CD14-positive monocyte (primary cell): ENCODE data around the gene MYCBP2. TPM values are rescaled to one million over a fixed set of nuclear protein-coding genes. Genes with fewer than 3 reads are reported as not detected.

ENCODE experiments used
- DNase-seq, 3 donors: peaks; one replicate each; pipeline ENCODE4 v3.0.0-alpha.2; 2011 to 2022
- H2AFZ ChIP-seq: 2 replicates; pipeline ENCODE4 v1.6.0; 2012; ENCODE audit warnings: mild to moderate bottlenecking, low read depth, low read length, inconsistent platforms; ENCODE audit not compliant: insufficient read depth, poor library complexity, severe bottlenecking
- H3K27ac ChIP-seq, 2 donors: 1 replicate in 1 of 2; 2 replicates in 1 of 2; pipeline ENCODE4 v1.5.1; 2012 to 2013; ENCODE audit warnings: low read length in 2 of 2, control low read depth in 1 of 2, inconsistent platforms in 1 of 2, low read depth in 1 of 2, mild to moderate bottlenecking in 1 of 2
- H3K27me3 ChIP-seq, 2 donors: one replicate each; pipeline versions ENCODE4 v1.6.0 to v1.6.1; 2011 to 2013; ENCODE audit warnings: low read length in 2 of 2; ENCODE audit not compliant: control insufficient read depth in 2 of 2, insufficient read depth in 2 of 2
- H3K36me3 ChIP-seq, 2 donors: replicated peaks in 1 of 2; 1 replicate in 1 of 2; 2 replicates in 1 of 2; pipeline versions ENCODE4 v1.5.1 to v1.6.1; 2012 to 2013; ENCODE audit warnings: low read length in 2 of 2, control low read depth in 1 of 2, inconsistent platforms in 1 of 2, mild to moderate bottlenecking in 1 of 2; ENCODE audit not compliant: insufficient read depth in 2 of 2, control insufficient read depth in 1 of 2
- H3K4me1 ChIP-seq, 2 donors: 1 replicate in 1 of 2; 2 replicates in 1 of 2; pipeline versions ENCODE4 v1.5.1 to v1.6.1; 2012 to 2013; ENCODE audit warnings: low read length in 2 of 2, control low read depth in 1 of 2, inconsistent platforms in 1 of 2, mild to moderate bottlenecking in 1 of 2, moderate library complexity in 1 of 2; ENCODE audit not compliant: insufficient read depth in 2 of 2, control insufficient read depth in 1 of 2
- H3K4me2 ChIP-seq: replicated peaks from 2 replicates; pipeline ENCODE3; 2012; ENCODE audit warnings: low read length, moderate library complexity, mild to moderate bottlenecking; ENCODE audit not compliant: poor library complexity, severe bottlenecking; ENCODE audit errors: extremely low read depth
- H3K4me3 ChIP-seq, 3 experiments: fragments of 200-600 bp in 1 of 3; sonication (generic) in 1 of 3; replicated peaks in 1 of 3; 1 replicate in 2 of 3; 2 replicates in 1 of 3; pipeline ENCODE4 v1.5.1; 2011 to 2013; ENCODE audit warnings: low read length in 3 of 3, mild to moderate bottlenecking in 3 of 3, control low read depth in 2 of 3, low read depth in 2 of 3, inconsistent platforms in 1 of 3, moderate library complexity in 1 of 3
- H3K79me2 ChIP-seq: 2 replicates; pipeline ENCODE4 v1.6.0; 2012; ENCODE audit warnings: mild to moderate bottlenecking, control low read depth, inconsistent platforms, low read length, moderate library complexity; ENCODE audit not compliant: insufficient read depth
- H3K9ac ChIP-seq: 2 replicates; pipeline ENCODE4 v1.6.0; 2017; ENCODE audit warnings: low read length, mild to moderate bottlenecking; ENCODE audit not compliant: insufficient read depth, poor library complexity, severe bottlenecking
- H3K9me3 ChIP-seq, 2 donors: replicated peaks in 1 of 2; 1 replicate in 1 of 2; 2 replicates in 1 of 2; pipeline versions ENCODE4 v1.5.1 to v1.6.1; 2012 to 2013; ENCODE audit warnings: low read length in 2 of 2, control low read depth in 1 of 2; ENCODE audit not compliant: control insufficient read depth in 1 of 2, insufficient read depth in 1 of 2
- H4K20me1 ChIP-seq: 2 replicates; pipeline ENCODE4 v1.6.0; 2012; ENCODE audit warnings: mild to moderate bottlenecking, low read length, control low read depth, moderate library complexity; ENCODE audit not compliant: insufficient read depth
- H3K27ac Mint-ChIP-seq, 7 donors: one replicate each; pipeline ENCODE4 v1.8.0; 2020; ENCODE audit warnings: mild to moderate bottlenecking in 7 of 7, mixed read lengths in 7 of 7, moderate library complexity in 6 of 7, inconsistent platforms in 2 of 7
- H3K27me3 Mint-ChIP-seq, 3 donors: one replicate each; pipeline ENCODE4 v1.8.0; 2021 to 2022; ENCODE audit warnings: low read depth in 3 of 3, mild to moderate bottlenecking in 3 of 3, mixed read lengths in 3 of 3, moderate library complexity in 3 of 3, inconsistent platforms in 1 of 3
- H3K36me3 Mint-ChIP-seq, 2 donors: one replicate each; pipeline ENCODE4 v1.8.0; 2020; ENCODE audit warnings: mixed read lengths in 2 of 2, inconsistent platforms in 1 of 2, mild to moderate bottlenecking in 1 of 2
- H3K4me1 Mint-ChIP-seq: one replicate; pipeline ENCODE4 v1.8.0; 2020; ENCODE audit warnings: mild to moderate bottlenecking, mixed read lengths
- H3K4me3 Mint-ChIP-seq, 2 donors: one replicate each; pipeline ENCODE4 v1.8.0; 2020; ENCODE audit warnings: mild to moderate bottlenecking in 2 of 2, mixed read lengths in 2 of 2, moderate library complexity in 1 of 2
- H3K9me3 Mint-ChIP-seq, 7 donors: one replicate each; pipeline ENCODE4 v1.8.0; 2020 to 2022; ENCODE audit warnings: mixed read lengths in 7 of 7, mild to moderate bottlenecking in 6 of 7, moderate library complexity in 6 of 7, inconsistent platforms in 2 of 7
- CTCF ChIP-seq: fragments of 200-600 bp; IDR thresholded peaks from one replicate; pipeline ENCODE4 v1.8.0; 2022; ENCODE audit warnings: antibody characterized with exemption, mild to moderate bottlenecking
- WGBS: methylation state at CpG from one replicate; pipeline ENCODE4 v1.1.5; 2013; ENCODE audit warnings: missing lambda C conversion rate; ENCODE audit not compliant: insufficient coverage; 5-methylcytosine and 5-hydroxymethylcytosine counted together
- intact Hi-C, 2 donors: fragments of 100-400 bp; cut with micrococcal nuclease; formaldehyde crosslinking; loops; one replicate each; pipeline versions ENCODE4 v1.15.0 to v1.15.1; 2023
- polyA plus RNA-seq, 3 donors: library from polyadenylated mRNA; depleted of rRNA in 1 of 3; unstranded in 2 of 3; stranded (reverse) in 1 of 3; fragments of 300-500 nt in 2 of 3; fragments of >200 nt in 1 of 3; fragmentation: Illumina TruSeq in 2 of 3; gene quantifications; 1 replicate in 2 of 3; 2 replicates in 1 of 3; pipeline ENCODE4 v1.2.3, GENCODE V29; 2012 to 2021

The MYCBP2 gene
- polyA plus RNA-seq, 3 donors = 7.6 to 51.5 (median 14.4) TPM

GRCh38 chr13:77056886-77057285 is 270.0 kb downstream of the MYCBP2 start:
- no peak overlapping the region for H3K27ac ChIP-seq
- Mint-ChIP-seq H3K27ac (no peak overlapping the region), H3K4me3 (no peak overlapping the region), H3K27me3 (no peaks in the 10 kb centered on the region), H3K36me3 (peaks cover 74 to 84% of the 10 kb centered on the region in 2 donors), H3K4me1 (no peaks in the 10 kb centered on the region), H3K9me3 (no peaks in the 10 kb centered on the region)
- no peaks in the 10 kb centered on the region for H4K20me1 ChIP-seq
- no peaks in the 10 kb centered on the region for H3K27me3 ChIP-seq
- intact Hi-C loops = no loop called here
- no peak overlapping the region for H3K4me2 ChIP-seq
- no peak overlapping the region for H3K9ac ChIP-seq
- H2AFZ ChIP-seq = no peak overlapping the region
- DNase-seq = no peak
- H3K4me3 ChIP-seq = no peak overlapping the region
- WGBS = no CpG with 5 or more reads among the region's 3 CpGs
- H3K36me3 ChIP-seq = peaks cover 93 to 100% of the 10 kb centered on the region in 2 donors
- H3K9me3 ChIP-seq = no peaks in the 10 kb centered on the region
- no peaks in the 10 kb centered on the region for H3K4me1 ChIP-seq
- H3K79me2 ChIP-seq = no peaks in the 10 kb centered on the region
- no peak for TF ChIP-seq CTCF

GRCh38 chr13:77056382-77056781 is 270.5 kb downstream of the MYCBP2 start:
- no peaks in the 10 kb centered on the region for H4K20me1 ChIP-seq
- TF ChIP-seq CTCF = no peak
- Mint-ChIP-seq H3K4me1 (no peaks in the 10 kb centered on the region), H3K27ac (no peak overlapping the region), H3K27me3 (no peaks in the 10 kb centered on the region), H3K36me3 (peaks cover 74 to 85% of the 10 kb centered on the region in 2 donors), H3K9me3 (no peaks in the 10 kb centered on the region), H3K4me3 (no peak overlapping the region)
- no peak overlapping the region for H3K4me2 ChIP-seq
- H3K36me3 ChIP-seq = peaks cover 93 to 100% of the 10 kb centered on the region in 2 donors
- H3K4me1 ChIP-seq = no peaks in the 10 kb centered on the region
- WGBS = no CpG with 5 or more reads among the region's 3 CpGs
- no peaks in the 10 kb centered on the region for H3K27me3 ChIP-seq
- DNase-seq = no peak
- no peak overlapping the region for H2AFZ ChIP-seq
- no peak overlapping the region for H3K27ac ChIP-seq
- no peaks in the 10 kb centered on the region for H3K9me3 ChIP-seq
- H3K79me2 ChIP-seq = no peaks in the 10 kb centered on the region
- no peak overlapping the region for H3K9ac ChIP-seq
- no peak overlapping the region for H3K4me3 ChIP-seq
- intact Hi-C loops = no loop called here
